ENCODE results near the gene PCDHAC2. TPM values are rescaled to one million over a fixed set of nuclear protein-coding genes. Genes with fewer than 3 reads are reported as not detected.

Gene PCDHAC2
- total RNA-seq, 1 donor from 2014 or later: 2.5 TPM

- no peak for DNase-seq (ENCODE audit: low read depth, low spot score)
Observed at GRCh38 chr5:140988100-140988499, 21.8 kb downstream of the PCDHAC2 start.

GRCh38 chr5:140988608-140989007 is 22.3 kb downstream of the PCDHAC2 start:
- no peak for DNase-seq (ENCODE audit: low read depth, low spot score)

GRCh38 chr5:140989254-140990020 is 23.2 kb downstream of the PCDHAC2 start:
- no peak for DNase-seq (ENCODE audit: low read depth, low spot score)

- DNase-seq (ENCODE audit: low read depth, low spot score): no peak
Observed at GRCh38 chr5:140992828-140993227, 26.6 kb downstream of the PCDHAC2 start.

GRCh38 chr5:140996060-140996459 is 29.8 kb downstream of the PCDHAC2 start:
- no peak for DNase-seq (ENCODE audit: low read depth, low spot score)

- DNase-seq (ENCODE audit: low read depth, low spot score): no peak
Observed at GRCh38 chr5:140998921-140999410, 32.7 kb downstream of the PCDHAC2 start.

- DNase-seq (ENCODE audit: low read depth, low spot score): no peak
Observed at GRCh38 chr5:141001446-141001843, 35.2 kb downstream of the PCDHAC2 start.

GRCh38 chr5:141001844-141002604 is 35.7 kb downstream of the PCDHAC2 start:
- DNase-seq (ENCODE audit: low read depth, low spot score): no peak

GRCh38 chr5:141002605-141002965 is 36.3 kb downstream of the PCDHAC2 start:
- no peak for DNase-seq (ENCODE audit: low read depth, low spot score)

GRCh38 chr5:141003031-141003430 is 36.8 kb downstream of the PCDHAC2 start:
- DNase-seq (ENCODE audit: low read depth, low spot score): no peak

- no peak for DNase-seq (ENCODE audit: low read depth, low spot score)
Observed at GRCh38 chr5:141003791-141004611, 37.7 kb downstream of the PCDHAC2 start.

GRCh38 chr5:141007791-141008190 is 41.5 kb downstream of the PCDHAC2 start:
- DNase-seq (ENCODE audit: low read depth, low spot score): no peak

GRCh38 chr5:141010047-141010793 is 43.9 kb downstream of the PCDHAC2 start:
- DNase-seq (ENCODE audit: low read depth, low spot score): no peak

- no peak for DNase-seq (ENCODE audit: low read depth, low spot score)
Observed at GRCh38 chr5:141017943-141018342, 51.7 kb downstream of the PCDHAC2 start.

Other genes starting within 250 kb of the PCDHAC2 start
- 0.04 TPM in 1 of 2 replicates, not detected in the other for gene PCDHA1, start 180.3 kb upstream of the PCDHAC2 start, total RNA-seq
- 0.07 and 0.21 TPM in 2 replicates for gene PCDHA2, start 171.6 kb upstream of the PCDHAC2 start, total RNA-seq
- gene PCDHA3, start 165.4 kb upstream of the PCDHAC2 start, total RNA-seq: 0.18 and 0.26 TPM in 2 replicates
- 0.26 and 0.42 TPM in 2 replicates for gene PCDHA4, start 159.4 kb upstream of the PCDHAC2 start, total RNA-seq
- 0.04 and 0.07 TPM in 2 replicates for gene PCDHA5, start 144.9 kb upstream of the PCDHAC2 start, total RNA-seq
- gene PCDHA6, start 138.5 kb upstream of the PCDHAC2 start, total RNA-seq: 0.40 and 0.88 TPM in 2 replicates
- gene PCDHA7, start 132.2 kb upstream of the PCDHAC2 start, total RNA-seq: 0.25 and 0.33 TPM in 2 replicates
- under 0.01 and 0.04 TPM in 2 replicates for gene PCDHA8, start 125.3 kb upstream of the PCDHAC2 start, total RNA-seq
- 0.04 TPM in 1 of 2 replicates, not detected in the other for gene PCDHA9, start 118.1 kb upstream of the PCDHAC2 start, total RNA-seq
- gene PCDHA10, start 110.6 kb upstream of the PCDHAC2 start, total RNA-seq: 0.07 and 0.35 TPM in 2 replicates
- 0.04 and 0.07 TPM in 2 replicates for gene PCDHA11, start 97.5 kb upstream of the PCDHAC2 start, total RNA-seq
- 0.07 TPM in 1 of 2 replicates, not detected in the other for gene PCDHA12, start 91.2 kb upstream of the PCDHAC2 start, total RNA-seq
- gene PCDHA13, start 84.4 kb upstream of the PCDHAC2 start, total RNA-seq: under 0.01 and 0.04 TPM in 2 replicates
- 0.07 TPM in 2 replicates for gene PCDHAC1, start 40.2 kb upstream of the PCDHAC2 start, total RNA-seq
- not detected in 2 replicates for gene PCDHB1, start 84.9 kb downstream of the PCDHAC2 start, total RNA-seq
- gene PCDHB2, start 128.1 kb downstream of the PCDHAC2 start, total RNA-seq: 1.4 and 2.9 TPM in 2 replicates
- 0.20 and 0.35 TPM in 2 replicates for gene PCDHB3, start 134.0 kb downstream of the PCDHAC2 start, total RNA-seq
- gene PCDHB4, start 155.3 kb downstream of the PCDHAC2 start, total RNA-seq: 0.04 and 0.07 TPM in 2 replicates
- gene PCDHB5, start 168.7 kb downstream of the PCDHAC2 start, total RNA-seq: 0.39 and 0.53 TPM in 2 replicates
- 0.04 and 0.07 TPM in 2 replicates for gene PCDHB6, start 183.6 kb downstream of the PCDHAC2 start, total RNA-seq
- gene PCDHB7, start 206.2 kb downstream of the PCDHAC2 start, total RNA-seq: 0.28 and 0.40 TPM in 2 replicates
- 0.04 and 0.07 TPM in 2 replicates for gene PCDHB8, start 211.3 kb downstream of the PCDHAC2 start, total RNA-seq
- gene PCDHB16, start 215.9 kb downstream of the PCDHAC2 start, total RNA-seq: under 0.01 and 0.13 TPM in 2 replicates
- 0.04 and 0.07 TPM in 2 replicates for gene PCDHB9, start 220.7 kb downstream of the PCDHAC2 start, total RNA-seq
- 0.33 and 0.46 TPM in 2 replicates for gene PCDHB10, start 225.9 kb downstream of the PCDHAC2 start, total RNA-seq
- gene PCDHB11, start 233.2 kb downstream of the PCDHAC2 start, total RNA-seq: 0.13 and 0.25 TPM in 2 replicates
- 0.21 and 0.33 TPM in 2 replicates for gene PCDHB12, start 242.2 kb downstream of the PCDHAC2 start, total RNA-seq
- 0.33 and 0.99 TPM in 2 replicates for gene PCDHB13, start 247.4 kb downstream of the PCDHAC2 start, total RNA-seq

Data from pulmonary artery endothelial cell (primary cell).